Ovary (tissue), 3 donors: ENCODE measurements around the gene ARHGEF28.

Experiments used
- EP300 ChIP-seq: sonication (generic); formaldehyde crosslinking; IDR thresholded peaks from one replicate; pipeline ENCODE4 v1.6.1; 2017; ENCODE audit warnings: antibody characterized with exemption
- TF ChIP-seq, protein P1 (sequence below), 3 donors: fragments of 450-650 bp in 2 of 3; fragments of 200-600 bp in 1 of 3; IDR thresholded peaks; one replicate each; pipeline versions ENCODE4 v1.5.1 to v1.8.0; 2016 to 2022; ENCODE audit warnings: antibody characterized with exemption in 3 of 3, mild to moderate bottlenecking in 1 of 3
- donor health status: DM: no; HTN: no; CAD: no.

DNA sequence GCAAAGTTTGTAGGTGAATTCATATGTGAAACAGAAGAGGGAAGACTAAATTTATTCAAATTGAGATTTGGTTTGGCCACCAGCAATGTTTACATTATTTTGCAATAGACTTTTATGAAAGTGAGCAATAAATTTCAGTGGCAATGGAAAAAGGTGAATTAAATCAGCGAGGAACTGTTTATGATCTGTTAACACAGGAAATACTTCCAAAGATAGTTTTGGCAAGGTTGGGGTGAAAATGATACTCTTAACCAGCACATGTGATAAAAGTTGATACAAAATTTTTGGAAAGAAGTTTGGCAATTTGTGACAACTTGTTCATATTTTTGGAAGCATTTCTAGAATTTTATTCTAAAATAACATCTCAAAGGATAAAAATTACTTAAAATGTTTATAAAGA is 119.8 kb downstream of the ARHGEF28 start:
- no peak for TF ChIP-seq EP300
- TF ChIP-seq, protein P1, sequence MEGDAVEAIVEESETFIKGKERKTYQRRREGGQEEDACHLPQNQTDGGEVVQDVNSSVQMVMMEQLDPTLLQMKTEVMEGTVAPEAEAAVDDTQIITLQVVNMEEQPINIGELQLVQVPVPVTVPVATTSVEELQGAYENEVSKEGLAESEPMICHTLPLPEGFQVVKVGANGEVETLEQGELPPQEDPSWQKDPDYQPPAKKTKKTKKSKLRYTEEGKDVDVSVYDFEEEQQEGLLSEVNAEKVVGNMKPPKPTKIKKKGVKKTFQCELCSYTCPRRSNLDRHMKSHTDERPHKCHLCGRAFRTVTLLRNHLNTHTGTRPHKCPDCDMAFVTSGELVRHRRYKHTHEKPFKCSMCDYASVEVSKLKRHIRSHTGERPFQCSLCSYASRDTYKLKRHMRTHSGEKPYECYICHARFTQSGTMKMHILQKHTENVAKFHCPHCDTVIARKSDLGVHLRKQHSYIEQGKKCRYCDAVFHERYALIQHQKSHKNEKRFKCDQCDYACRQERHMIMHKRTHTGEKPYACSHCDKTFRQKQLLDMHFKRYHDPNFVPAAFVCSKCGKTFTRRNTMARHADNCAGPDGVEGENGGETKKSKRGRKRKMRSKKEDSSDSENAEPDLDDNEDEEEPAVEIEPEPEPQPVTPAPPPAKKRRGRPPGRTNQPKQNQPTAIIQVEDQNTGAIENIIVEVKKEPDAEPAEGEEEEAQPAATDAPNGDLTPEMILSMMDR (IDR thresholded peaks at IDR 0.05) = no peak
